Kidney (tissue), 14 donors: ENCODE results near the gene DCST1. TPM values are rescaled to one million over a fixed set of nuclear protein-coding genes. Genes with fewer than 3 reads are reported as not detected.

Experiments
- DNase-seq, 5 donors: peaks; one replicate each; pipeline ENCODE4 v3.0.0-alpha.2; 2013 to 2020
- FAIRE-seq: peaks from 2 replicates; lab custom pipeline; 2012; peaks lifted over from hg19 to GRCh38; lab: Jason Lieb, UNC
- H3K27ac ChIP-seq, 2 donors: one replicate each; pipeline ENCODE4 v1.7.0; 2013; ENCODE audit warnings: low read depth in 2 of 2, low read length in 2 of 2, inconsistent platforms in 1 of 2
- H3K27me3 ChIP-seq: one replicate; pipeline ENCODE4 v1.7.1; 2013; ENCODE audit warnings: low read length, inconsistent platforms; ENCODE audit not compliant: control insufficient read depth, insufficient read depth
- H3K36me3 ChIP-seq, 3 donors: one replicate each; pipeline versions ENCODE4 v1.7.0 to v1.7.1; 2013; ENCODE audit warnings: low read length in 3 of 3, control low read depth in 1 of 3, inconsistent platforms in 1 of 3; ENCODE audit not compliant: insufficient read depth in 3 of 3, control insufficient read depth in 2 of 3
- H3K4me1 ChIP-seq, 3 donors: one replicate each; pipeline versions ENCODE4 v1.7.0 to v1.7.1; 2013; ENCODE audit warnings: low read length in 3 of 3, inconsistent platforms in 1 of 3, low read depth in 1 of 3; ENCODE audit not compliant: control insufficient read depth in 2 of 3, insufficient read depth in 2 of 3
- H3K4me3 ChIP-seq, 3 donors: one replicate each; pipeline versions ENCODE4 v1.7.0 to v1.8.1; 2013; ENCODE audit warnings: low read length in 3 of 3, control low read depth in 1 of 3, inconsistent platforms in 1 of 3
- H3K9ac ChIP-seq, 3 donors: one replicate each; pipeline versions ENCODE4 v1.7.0 to v1.7.1; 2013; ENCODE audit warnings: low read length in 3 of 3, control low read depth in 1 of 3, inconsistent platforms in 1 of 3
- H3K9me3 ChIP-seq, 3 donors: one replicate each; pipeline versions ENCODE4 v1.7.0 to v1.7.1; 2013; ENCODE audit warnings: low read length in 3 of 3, control low read depth in 1 of 3, inconsistent platforms in 1 of 3; ENCODE audit not compliant: control insufficient read depth in 2 of 3, insufficient read depth in 1 of 3
- CTCF ChIP-seq: IDR thresholded peaks from 3 replicates; pipeline ENCODE4 v1.5.1; 2012; ENCODE audit warnings: mild to moderate bottlenecking, moderate library complexity, borderline replicate concordance; ENCODE audit not compliant: insufficient read depth; ENCODE audit errors: extremely low read depth
- intact Hi-C: fragments of 100-400 bp; cut with DNase I; formaldehyde crosslinking; loops from one replicate; pipeline ENCODE4 v1.11.1; 2022
- polyA plus RNA-seq: library from polyadenylated mRNA; stranded (reverse); fragments of 350-450 nt; fragmentation: Illumina TruSeq; extraction: RNeasy Lipid Tissue Mini Kit (QIAGEN cat#74804); gene quantifications from one replicate; pipeline ENCODE4 v1.2.3, GENCODE V29; 2014; ENCODE audit warnings: low read depth, low replicate concordance; ENCODE audit not compliant: insufficient read depth
- total RNA-seq: library from RNA; stranded (reverse); fragmentation: NEBNext Ultra II Directional; extraction: Animal tissue kit (Norgen Biotek cat#: 25700); gene quantifications from one replicate; pipeline ENCODE4 v1.2.1, GENCODE V29; 2021
- donor health status: control.
- donor health status: control.
- donor health status: control.
- donor health status: control.
- donor health status: control.
- donor health status: DM: yes; HTN: yes; CAD: no.
- donor health status: Normal renal cell carcinoma (clear cell type).

The DCST1 gene
- total and polyA plus RNA-seq, 2 donors from 2014 or later = not detected

GRCh38 chr1:155081472-155082300 is 48.1 kb downstream of the DCST1 start:
- no peaks in the 10 kb centered on the region for H3K36me3 ChIP-seq
- H3K4me3 ChIP-seq = no peak overlapping the region
- H3K9ac ChIP-seq = peak overlapping the region in 1 of 3 donors; percentile 26
- H3K4me1 ChIP-seq = peaks cover 3 to 35% (median 18%) of the 10 kb centered on the region in 3 donors
- no peak for FAIRE-seq
- H3K27me3 ChIP-seq = peaks cover 9% of the 10 kb centered on the region
- H3K9me3 ChIP-seq = no peaks in the 10 kb centered on the region
- TF ChIP-seq CTCF = no peak
- no peak overlapping the region for H3K27ac ChIP-seq
- intact Hi-C loops = no loop called here
- peak in 4 of 5 donors; percentile 43 to 73 (median 63) for DNase-seq

GRCh38 chr1:155082301-155083051 is 48.9 kb downstream of the DCST1 start:
- Histone ChIP-seq H3K36me3 (no peaks in the 10 kb centered on the region), H3K4me1 (peaks cover 3 to 34% (median 18%) of the 10 kb centered on the region in 3 donors), H3K9me3 (no peaks in the 10 kb centered on the region), H3K4me3 (no peak overlapping the region), H3K9ac (no peak overlapping the region), H3K27ac (no peak overlapping the region), H3K27me3 (peaks cover 9% of the 10 kb centered on the region)
- no peak for TF ChIP-seq CTCF
- FAIRE-seq = no peak
- intact Hi-C loops = no loop called here
- DNase-seq = peak; percentile 24 to 72 (median 32)

GRCh38 chr1:155083052-155083541 is 49.5 kb downstream of the DCST1 start:
- no peaks in the 10 kb centered on the region for H3K9me3 ChIP-seq
- no peak overlapping the region for H3K27ac ChIP-seq
- H3K9ac ChIP-seq = peak overlapping the region in 1 of 3 donors; percentile 19
- H3K4me1 ChIP-seq = peaks cover 3 to 32% (median 18%) of the 10 kb centered on the region in 3 donors
- intact Hi-C loops = no loop called here
- H3K27me3 ChIP-seq = peaks cover 9% of the 10 kb centered on the region
- TF ChIP-seq CTCF = no peak
- H3K36me3 ChIP-seq = no peaks in the 10 kb centered on the region
- FAIRE-seq (no peak), DNase-seq (peak; percentile 28 to 82 (median 42))
- H3K4me3 ChIP-seq = no peak overlapping the region
